ENCODE data around the gene DAND5. TPM values are rescaled to one million over a fixed set of nuclear protein-coding genes. Genes with fewer than 3 reads are reported as not detected.

The DAND5 gene
- total and polyA plus RNA-seq, 2 donors (not counting 1 experiment from before 2014, with no cell fraction given): not detected

DNA sequence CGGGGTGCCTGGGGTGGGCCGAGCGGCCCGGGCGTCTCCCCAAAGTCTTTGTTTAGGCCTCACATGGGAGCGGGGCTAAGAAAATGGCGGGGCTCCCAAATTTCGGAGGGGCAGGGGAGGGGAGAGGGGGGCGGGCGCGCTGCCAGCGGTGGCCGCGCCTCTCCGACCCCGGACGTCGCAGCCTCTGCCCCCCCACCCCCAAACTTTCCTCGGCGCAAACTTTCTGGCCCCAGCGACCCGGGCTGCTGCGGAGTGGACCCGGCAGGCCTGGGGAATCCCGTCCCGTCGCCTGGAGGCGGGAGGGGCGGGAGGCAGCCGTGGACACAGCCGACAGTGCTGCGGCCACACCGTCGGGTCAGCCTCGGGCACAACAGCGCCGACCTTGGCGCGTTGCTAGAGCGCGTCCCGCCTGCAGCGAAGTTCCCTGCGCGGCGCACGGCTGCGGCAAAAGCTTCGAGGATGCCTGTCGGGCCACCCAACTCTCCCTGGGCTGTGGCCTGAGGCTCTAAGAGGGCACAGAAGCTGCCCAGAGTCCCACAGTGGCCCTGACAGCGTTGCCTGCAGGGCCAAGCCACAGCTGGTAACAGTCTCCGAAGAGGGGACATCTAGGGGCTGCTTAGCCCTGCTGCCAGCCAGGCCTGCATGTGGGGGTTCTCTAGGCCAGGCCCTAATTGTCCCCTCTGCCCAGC is 27.2 kb downstream of the DAND5 start:
- Histone ChIP-seq H3K4me3 (ENCODE audit: control extremely low read depth in 1 of 5, extremely low read depth in 1 of 5, insufficient read depth in 1 of 5, low read depth in 2 of 5, low read length in 4 of 5) (peak overlapping the region in 3 of 5 experiments; percentile 27 to 54 (median 46)), H3K9ac (ENCODE audit: low read length) (peak overlapping the region; percentile 53), H3K4me2 (replicated peaks; ENCODE audit: low read depth, low read length, poor library complexity, severe bottlenecking) (peak overlapping the region; percentile 81), H4K20me1 (ENCODE audit: control insufficient read depth, insufficient read depth, low read length, poor library complexity, severe bottlenecking) (no peaks in the 10 kb centered on the region), H3K27me3 (replicated peaks in 1 of 4; ENCODE audit: control extremely low read depth in 1 of 4, control insufficient read depth in 3 of 4, insufficient read depth in 4 of 4, low read length in 3 of 4) (peaks cover 0 to 24% (median 4%) of the 10 kb centered on the region in 4 experiments), H3K79me2 (ENCODE audit: control insufficient read depth, insufficient read depth, low read length) (no peaks in the 10 kb centered on the region), H2AFZ (ENCODE audit: insufficient read depth, low read depth, low read length, poor library complexity, severe bottlenecking) (peak overlapping the region; percentile 60), H3K27ac (ENCODE audit: low read length in 2 of 2) (no peak overlapping the region), H3K36me3 (replicated peaks in 1 of 2; ENCODE audit: control extremely low read depth in 1 of 2, control insufficient read depth in 1 of 2, extremely low read depth in 1 of 2, insufficient read depth in 2 of 2, low read length in 1 of 2) (no peaks in the 10 kb centered on the region), H3K9me3 (ENCODE audit: control extremely low read depth in 1 of 3, control insufficient read depth in 2 of 3, insufficient read depth in 1 of 3, low read length in 2 of 3) (peaks cover 0 to 2% (median 0%) of the 10 kb centered on the region in 3 donors), H3K4me1 (ENCODE audit: control insufficient read depth in 2 of 2, insufficient read depth in 2 of 2, low read length in 2 of 2) (peaks cover 10 to 11% of the 10 kb centered on the region in 2 donors)
- TF ChIP-seq EZH2 (IDR thresholded peaks at IDR 0.05; ENCODE audit: borderline replicate concordance, insufficient read depth, low read depth, low read length, poor library complexity, severe bottlenecking): no peak
- TF ChIP-seq, protein P1, sequence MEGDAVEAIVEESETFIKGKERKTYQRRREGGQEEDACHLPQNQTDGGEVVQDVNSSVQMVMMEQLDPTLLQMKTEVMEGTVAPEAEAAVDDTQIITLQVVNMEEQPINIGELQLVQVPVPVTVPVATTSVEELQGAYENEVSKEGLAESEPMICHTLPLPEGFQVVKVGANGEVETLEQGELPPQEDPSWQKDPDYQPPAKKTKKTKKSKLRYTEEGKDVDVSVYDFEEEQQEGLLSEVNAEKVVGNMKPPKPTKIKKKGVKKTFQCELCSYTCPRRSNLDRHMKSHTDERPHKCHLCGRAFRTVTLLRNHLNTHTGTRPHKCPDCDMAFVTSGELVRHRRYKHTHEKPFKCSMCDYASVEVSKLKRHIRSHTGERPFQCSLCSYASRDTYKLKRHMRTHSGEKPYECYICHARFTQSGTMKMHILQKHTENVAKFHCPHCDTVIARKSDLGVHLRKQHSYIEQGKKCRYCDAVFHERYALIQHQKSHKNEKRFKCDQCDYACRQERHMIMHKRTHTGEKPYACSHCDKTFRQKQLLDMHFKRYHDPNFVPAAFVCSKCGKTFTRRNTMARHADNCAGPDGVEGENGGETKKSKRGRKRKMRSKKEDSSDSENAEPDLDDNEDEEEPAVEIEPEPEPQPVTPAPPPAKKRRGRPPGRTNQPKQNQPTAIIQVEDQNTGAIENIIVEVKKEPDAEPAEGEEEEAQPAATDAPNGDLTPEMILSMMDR (IDR thresholded peaks at IDR 0.05): no peak
- Mint-ChIP-seq H3K4me1 (peaks cover 17% of the 10 kb centered on the region), H3K27me3 (peaks cover 28% of the 10 kb centered on the region), H3K4me3 (peak overlapping the region; percentile 75), H3K27ac (no peak overlapping the region), H3K9me3 (ENCODE audit: insufficient read depth) (no peaks in the 10 kb centered on the region)
- POLR2A ChIA-PET: no interaction called here
- DNase-seq (no peak), ATAC-seq (ENCODE audit: low read depth) (no peak)
- CTCF ChIA-PET: interaction anchor here (1.5 kb wide), 1 partner anchor 65 kb away, joined by 3 read pairs; no protein-coding TSS in a partner anchor
- 51% methylated on average over 47 of the region's 52 CpGs for WGBS (ENCODE audit: insufficient coverage)
- intact Hi-C loops (cut with micrococcal nuclease): no loop called here

Data from B cell (primary cell).